GM19455 (cell line): ENCODE results near the gene ACER3.
"Not testable (repeated sequence)": the region's sequence is repeated elsewhere in the genome, so short reads cannot be mapped to it uniquely, and the experiment has no call there.

Experiments
- ATAC-seq: cut with Tn5 transposase; IDR thresholded peaks from one replicate; pipeline ENCODE4 v1.9.1; 2021; ENCODE audit not compliant: unreplicated experiment

Gene ACER3

DNA sequence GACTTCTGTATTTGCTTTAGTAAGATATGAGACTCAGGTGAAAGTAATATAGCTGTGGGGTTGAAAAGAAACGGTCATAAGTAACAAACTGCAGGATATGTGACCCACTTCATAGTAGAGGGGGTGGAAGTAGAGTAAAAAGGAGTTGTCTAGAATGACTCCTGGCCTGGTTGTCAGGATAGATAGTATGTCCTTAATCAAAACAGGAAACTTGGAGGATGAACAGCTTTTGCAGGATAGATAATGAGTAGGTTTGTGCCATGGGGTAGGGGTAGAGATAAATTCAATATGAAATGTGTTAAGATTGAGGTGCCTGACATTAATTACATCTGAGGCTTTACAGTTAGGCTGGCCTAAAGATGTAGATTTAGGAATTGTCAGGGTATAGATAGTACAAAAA is 126.5 kb downstream of the ACER3 start:
- ATAC-seq = no peak

GRCh38 chr11:76990628-76991027 is 129.9 kb downstream of the ACER3 start:
- no peak for ATAC-seq

- ATAC-seq = no peak
Measured at GRCh38 chr11:76995081-76995576, 134.4 kb downstream of the ACER3 start.

DNA sequence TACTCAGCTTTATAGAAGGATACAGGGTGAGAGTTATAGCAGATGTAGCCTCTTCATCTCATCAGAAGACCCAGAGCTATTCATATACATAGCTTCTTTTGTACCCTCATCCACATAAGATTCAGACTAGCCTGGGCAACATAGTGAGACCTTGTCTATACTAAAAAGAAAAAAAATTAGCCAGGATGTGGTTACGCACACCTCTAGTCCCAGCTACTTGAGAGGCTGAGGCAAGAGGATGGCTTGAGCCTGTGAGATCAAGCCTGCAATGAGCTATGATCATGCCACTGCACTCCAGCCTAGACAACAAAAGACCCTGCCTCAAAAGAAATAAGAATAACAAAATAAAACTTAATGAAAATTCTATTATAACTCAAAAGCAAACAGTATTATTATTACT is 136.8 kb downstream of the ACER3 start:
- ATAC-seq = no peak

DNA sequence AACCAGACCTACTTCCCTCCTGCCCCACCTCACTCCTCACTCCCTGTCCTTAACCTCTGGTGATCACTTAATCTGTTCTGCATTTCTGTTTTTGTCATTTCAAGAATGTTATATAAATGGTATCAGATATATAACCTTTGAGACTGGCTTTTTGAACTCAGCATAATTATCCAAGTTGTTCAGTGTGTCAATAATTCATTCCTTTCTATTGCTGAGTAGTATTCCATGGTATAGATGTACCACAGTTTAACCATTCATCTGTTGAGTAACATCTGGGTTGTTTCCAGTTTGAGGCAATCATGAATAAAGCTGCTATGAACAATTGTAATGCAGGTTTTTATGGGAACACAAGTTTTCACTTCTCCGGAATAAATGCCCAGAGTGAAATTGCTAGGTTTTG is 138.9 kb downstream of the ACER3 start:
- ATAC-seq = no peak

GRCh38 chr11:77001613-77002012 is 140.9 kb downstream of the ACER3 start:
- no peak for ATAC-seq

GRCh38 chr11:77002776-77003175 is 142.1 kb downstream of the ACER3 start:
- no peak for ATAC-seq

GRCh38 chr11:77003963-77004362 is 143.2 kb downstream of the ACER3 start:
- ATAC-seq = no peak

DNA sequence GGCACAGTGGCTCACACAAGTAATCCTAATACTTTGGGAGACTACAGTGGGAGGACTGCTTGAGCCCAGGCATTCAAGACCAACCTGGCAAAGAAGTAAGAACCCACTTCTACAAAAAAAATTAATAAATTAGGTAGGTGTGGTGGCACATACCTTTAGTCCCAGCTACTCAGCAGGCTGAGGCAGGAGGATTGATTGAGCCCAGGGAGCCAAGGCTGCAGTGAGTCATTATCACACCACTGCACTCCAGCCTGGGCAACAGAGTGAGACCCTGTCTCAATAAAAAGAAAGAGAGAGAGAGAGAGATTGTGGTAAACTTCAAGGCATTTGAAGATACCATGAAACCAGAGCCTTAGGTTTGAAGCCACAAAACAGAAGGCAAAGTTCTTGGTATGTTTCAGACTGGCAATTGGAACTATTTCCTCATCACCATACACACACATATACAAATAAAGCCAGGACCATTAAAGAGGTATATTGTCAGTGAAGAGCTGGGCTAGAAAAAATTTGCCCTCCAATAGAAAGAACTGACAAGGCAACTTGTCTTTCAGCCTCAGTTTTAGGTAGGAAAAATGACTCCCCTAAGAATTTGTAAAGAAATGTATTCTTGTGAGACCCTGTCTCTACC is 148.9 kb downstream of the ACER3 start:
- ATAC-seq = no peak

- no peak for ATAC-seq
Measured at GRCh38 chr11:77014669-77015068, 154.0 kb downstream of the ACER3 start.

- not testable (repeated sequence) for ATAC-seq
Measured at GRCh38 chr11:77018396-77018924, 157.7 kb downstream of the ACER3 start.

- no peak for ATAC-seq
Measured at GRCh38 chr11:77019976-77020595, 159.4 kb downstream of the ACER3 start.

DNA sequence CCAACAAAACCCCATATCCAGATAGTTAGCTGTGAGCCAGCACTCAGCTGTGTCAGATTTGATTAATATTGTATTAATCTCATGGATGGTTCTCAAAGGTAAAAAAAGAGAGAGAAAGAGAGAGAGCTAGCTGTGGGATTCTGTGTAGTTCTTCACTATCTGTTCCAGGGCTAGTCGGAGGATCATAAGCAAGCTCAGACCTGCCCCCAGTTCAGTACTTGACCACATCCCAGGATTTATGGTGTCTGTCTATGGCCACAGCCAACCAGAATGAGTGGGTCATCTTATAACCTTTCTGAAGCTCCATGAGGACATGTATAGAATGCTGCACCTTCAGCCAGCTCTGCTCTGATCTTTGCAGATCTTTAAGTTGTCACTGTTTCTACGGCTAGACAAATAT is 160.0 kb downstream of the ACER3 start:
- ATAC-seq = no peak

GRCh38 chr11:77024745-77025144 is 164.0 kb downstream of the ACER3 start:
- no peak for ATAC-seq

GRCh38 chr11:77026221-77026620 is 165.5 kb downstream of the ACER3 start:
- ATAC-seq = no peak

DNA sequence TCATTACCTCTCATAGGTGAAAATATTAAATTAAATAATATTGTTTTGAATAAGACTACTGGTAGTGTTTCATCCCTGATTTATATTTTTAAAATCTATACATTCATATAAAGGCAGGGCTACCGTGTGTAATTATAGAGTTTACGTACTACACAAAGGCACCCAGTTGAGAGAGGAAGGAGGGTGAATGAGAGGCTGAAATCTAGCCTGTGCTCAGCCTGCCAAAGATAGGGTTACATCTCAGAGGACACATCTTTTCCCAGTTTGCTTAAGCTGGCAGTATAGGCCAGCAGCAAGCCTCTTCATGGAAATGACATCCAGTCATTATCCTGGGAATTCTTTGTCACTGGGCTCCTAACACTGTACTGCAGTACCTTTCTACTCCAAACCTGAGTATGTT is 166.0 kb downstream of the ACER3 start:
- ATAC-seq = no peak

DNA sequence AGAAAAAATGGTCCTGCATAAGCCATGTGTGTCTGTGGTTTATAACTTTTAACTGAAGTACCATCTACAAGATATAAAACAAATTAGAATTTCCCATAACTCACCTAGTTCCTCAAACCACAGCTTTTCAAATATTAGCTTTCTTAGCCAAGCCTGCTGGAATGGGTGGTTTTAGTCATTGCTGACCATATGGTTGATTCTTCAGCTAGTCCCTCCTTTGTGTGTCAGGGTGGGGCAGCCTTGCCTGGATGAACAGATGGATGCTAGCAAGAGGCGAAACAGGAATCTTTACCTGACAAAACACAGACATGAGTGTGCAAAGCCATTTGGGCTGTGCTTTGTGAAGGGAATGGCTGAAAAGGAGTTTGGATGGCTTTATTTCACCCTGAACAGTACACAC is 166.6 kb downstream of the ACER3 start:
- no peak for ATAC-seq

DNA sequence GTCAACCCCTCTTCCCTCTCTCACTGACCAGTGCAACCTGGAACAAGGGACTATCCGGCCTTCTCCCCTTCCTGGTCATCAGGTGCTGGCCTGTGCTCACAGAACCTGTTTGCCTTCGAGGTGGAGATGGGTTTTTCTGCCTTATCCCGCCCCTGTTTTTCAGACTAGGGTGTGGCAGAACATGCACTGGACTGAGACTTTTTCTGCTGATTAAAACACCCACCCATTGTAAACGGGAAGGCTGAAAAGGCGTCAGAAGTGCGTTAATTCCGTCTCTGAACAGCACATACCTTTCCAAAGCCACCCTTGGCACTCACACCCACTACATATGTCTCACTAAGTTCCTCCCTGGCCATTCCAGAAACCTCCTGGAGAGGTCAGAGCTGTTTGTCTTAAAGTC is 169.1 kb downstream of the ACER3 start:
- ATAC-seq = no peak

DNA sequence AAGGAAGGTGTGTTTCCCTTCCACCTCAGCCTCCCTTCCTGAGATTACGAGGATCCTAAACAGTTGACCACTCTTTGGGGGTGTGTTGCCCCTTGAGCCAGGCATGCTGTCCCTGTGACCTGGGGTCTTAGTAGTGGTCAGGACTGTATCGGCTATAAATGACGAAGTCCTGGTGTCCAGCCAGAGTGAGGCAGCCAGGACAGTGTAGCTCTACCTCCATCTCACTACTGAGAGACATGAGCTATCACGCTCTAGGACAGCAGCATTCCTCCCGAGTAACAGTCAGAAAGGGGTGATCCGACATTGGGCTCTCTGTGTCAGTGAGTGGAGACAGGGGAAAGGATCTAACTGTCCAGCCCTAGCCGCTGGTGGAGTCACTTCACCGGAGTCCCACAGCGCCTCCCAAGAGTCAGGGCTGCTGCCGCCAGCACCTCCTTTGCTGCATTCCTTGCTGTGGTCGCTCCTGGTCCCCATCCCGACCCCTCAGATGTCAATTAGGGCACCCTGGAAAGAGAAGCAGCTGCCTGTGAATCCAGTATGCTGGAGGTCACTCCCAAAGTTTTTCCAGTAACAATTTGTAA is 170.2 kb downstream of the ACER3 start:
- no peak for ATAC-seq

DNA sequence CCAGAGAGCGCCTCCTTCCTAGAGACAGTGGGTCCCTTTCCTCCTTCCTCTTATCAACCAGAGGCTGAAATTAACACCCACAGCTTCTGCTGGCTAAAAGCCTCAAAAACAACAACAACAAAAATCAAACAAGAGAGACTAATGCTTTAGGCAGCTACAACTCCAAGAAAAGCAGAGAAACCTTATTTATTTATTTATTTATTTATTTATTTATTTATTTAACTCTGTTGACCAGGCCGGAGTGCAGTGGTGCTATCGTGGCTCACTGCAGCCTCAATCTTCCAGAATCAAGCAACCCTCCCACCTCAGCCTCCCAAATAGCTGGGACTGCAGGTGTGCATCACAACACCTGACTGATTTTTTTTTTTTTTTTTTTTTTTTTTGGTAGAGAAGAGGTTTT is 170.9 kb downstream of the ACER3 start:
- no peak for ATAC-seq

- no peak for ATAC-seq
Measured at GRCh38 chr11:77035039-77035438, 174.3 kb downstream of the ACER3 start.

GRCh38 chr11:77035580-77035979 is 174.9 kb downstream of the ACER3 start:
- no peak for ATAC-seq
